ENCODE data around the gene TANGO6.
"Not testable (repeated sequence)": the region's sequence is repeated elsewhere in the genome, so short reads cannot be mapped to it uniquely, and the experiment has no call there.

TANGO6 gene

DNA sequence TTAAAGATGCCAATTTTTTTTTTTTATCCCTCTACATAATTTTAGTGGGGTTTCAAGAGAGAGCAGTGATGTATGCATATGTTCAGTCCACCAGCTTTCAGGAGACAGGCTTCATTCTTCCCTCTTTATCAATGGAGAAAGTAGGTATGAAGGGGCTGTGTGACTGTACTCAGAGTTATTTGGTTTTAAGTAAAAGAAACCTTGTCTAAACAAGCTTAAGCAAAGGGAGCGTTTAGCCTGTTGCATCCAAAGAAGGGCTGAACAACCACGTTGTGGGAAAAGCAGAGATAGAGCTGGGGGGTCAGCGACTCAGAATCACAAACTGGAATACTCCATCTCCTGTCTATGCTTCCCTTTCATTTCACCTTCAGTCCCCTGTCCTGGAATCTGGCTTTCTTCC lies 211.7 kb downstream of the TANGO6 start:
- no peak overlapping the region for H3K4me3 ChIP-seq (replicated peaks in 1 of 2; ENCODE audit: low read depth in 2 of 2, low read length in 2 of 2)
- TF ChIP-seq, protein P1, sequence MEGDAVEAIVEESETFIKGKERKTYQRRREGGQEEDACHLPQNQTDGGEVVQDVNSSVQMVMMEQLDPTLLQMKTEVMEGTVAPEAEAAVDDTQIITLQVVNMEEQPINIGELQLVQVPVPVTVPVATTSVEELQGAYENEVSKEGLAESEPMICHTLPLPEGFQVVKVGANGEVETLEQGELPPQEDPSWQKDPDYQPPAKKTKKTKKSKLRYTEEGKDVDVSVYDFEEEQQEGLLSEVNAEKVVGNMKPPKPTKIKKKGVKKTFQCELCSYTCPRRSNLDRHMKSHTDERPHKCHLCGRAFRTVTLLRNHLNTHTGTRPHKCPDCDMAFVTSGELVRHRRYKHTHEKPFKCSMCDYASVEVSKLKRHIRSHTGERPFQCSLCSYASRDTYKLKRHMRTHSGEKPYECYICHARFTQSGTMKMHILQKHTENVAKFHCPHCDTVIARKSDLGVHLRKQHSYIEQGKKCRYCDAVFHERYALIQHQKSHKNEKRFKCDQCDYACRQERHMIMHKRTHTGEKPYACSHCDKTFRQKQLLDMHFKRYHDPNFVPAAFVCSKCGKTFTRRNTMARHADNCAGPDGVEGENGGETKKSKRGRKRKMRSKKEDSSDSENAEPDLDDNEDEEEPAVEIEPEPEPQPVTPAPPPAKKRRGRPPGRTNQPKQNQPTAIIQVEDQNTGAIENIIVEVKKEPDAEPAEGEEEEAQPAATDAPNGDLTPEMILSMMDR (IDR thresholded peaks at IDR 0.05; ENCODE audit: low read depth, low read length), result no peak
- no peak for DNase-seq (ENCODE audit: low read depth in 2 of 2)

DNA sequence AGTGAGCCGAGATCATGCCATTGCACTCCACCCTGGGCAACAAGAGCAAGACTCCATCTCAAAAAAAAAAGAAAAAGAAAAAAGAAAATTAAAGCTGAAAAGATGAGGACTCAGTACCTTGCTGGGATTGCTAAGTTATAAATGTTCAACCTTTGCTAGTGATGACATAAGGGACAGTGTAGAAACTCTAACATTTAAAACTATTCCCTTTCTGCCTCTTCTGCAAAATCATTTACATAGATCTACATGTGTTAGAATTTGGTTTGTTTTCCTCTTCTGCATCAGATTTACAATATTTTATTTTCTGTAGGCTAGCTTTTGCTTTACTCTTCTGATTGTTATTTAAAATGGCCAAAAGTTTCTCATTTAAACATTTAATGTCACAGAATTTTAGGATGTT lies 212.6 kb downstream of the TANGO6 start:
- DNase-seq (ENCODE audit: low read depth in 2 of 2), result no peak
- no peak overlapping the region for H3K4me3 ChIP-seq (replicated peaks in 1 of 2; ENCODE audit: low read depth in 2 of 2, low read length in 2 of 2)
- TF ChIP-seq, protein P1 (IDR thresholded peaks at IDR 0.05; ENCODE audit: low read depth, low read length), result no peak

DNA sequence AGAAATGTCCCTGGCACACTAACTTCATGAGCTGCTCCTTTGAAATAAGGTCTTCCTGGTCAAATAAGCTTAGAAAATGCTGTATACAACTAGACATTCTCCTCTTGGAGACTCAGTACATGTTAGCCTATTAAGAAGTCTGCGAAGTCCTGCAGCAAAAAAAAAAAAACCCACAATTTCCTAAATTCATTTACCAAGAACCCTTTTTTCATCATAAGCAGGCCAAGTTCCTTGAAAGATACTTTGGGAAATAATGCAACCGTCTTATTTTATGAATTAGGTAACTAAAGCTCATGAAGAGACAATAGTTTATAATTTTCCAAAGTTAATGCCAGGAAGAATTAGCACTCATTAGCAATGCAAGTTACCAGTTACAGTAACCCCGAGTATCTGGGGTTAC lies 213.1 kb downstream of the TANGO6 start:
- DNase-seq (ENCODE audit: low read depth in 2 of 2), result no peak
- H3K4me3 ChIP-seq (replicated peaks in 1 of 2; ENCODE audit: low read depth in 2 of 2, low read length in 2 of 2), result no peak overlapping the region
- TF ChIP-seq, protein P1 (IDR thresholded peaks at IDR 0.05; ENCODE audit: low read depth, low read length), result no peak

DNA sequence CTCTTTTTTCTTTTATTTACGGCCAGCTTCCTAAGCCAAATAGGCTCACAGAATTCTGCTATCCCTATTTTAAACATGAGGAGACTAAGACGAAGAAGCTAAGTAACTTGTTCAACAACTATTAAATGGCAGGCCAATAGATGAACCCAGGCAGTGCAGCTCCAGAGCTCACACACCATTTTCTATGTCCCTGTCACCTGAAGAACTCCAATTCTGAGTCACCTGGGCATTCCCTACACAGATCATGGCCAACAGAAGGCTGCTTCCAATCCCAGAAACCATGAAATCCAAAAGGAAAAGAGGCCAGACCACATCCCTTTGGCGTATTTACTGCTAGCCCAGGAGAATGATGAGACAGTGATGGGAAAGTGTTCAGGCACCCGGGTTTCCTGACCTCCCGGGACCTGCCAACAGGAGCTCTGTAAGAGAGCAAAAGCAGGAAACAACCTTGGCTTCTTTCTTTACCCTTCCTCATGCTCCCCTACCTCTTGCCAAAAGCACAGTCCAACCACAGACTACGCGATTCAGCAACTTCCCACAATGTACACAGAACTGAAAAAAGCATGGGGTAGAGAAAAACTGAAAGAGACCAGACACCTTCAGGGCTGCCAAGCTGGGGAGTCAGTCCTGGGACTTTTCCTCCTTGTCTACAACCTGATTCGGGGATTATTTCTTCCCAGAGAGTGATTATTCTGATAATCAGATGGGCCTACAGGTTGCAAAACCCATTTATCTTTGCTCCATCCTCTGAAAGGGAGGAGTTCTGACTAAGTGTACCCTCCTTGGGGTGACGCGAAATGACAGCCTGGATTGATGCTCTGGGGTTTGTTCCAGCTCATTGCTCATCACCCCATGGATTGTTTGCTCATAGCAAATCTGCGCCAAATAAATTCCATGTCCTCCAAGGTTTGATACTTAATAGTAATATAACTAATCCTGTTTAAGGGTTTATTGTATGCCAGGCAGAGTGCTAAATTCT lies 214.4 kb downstream of the TANGO6 start:
- H3K4me3 ChIP-seq (replicated peaks in 1 of 2; ENCODE audit: low read depth in 2 of 2, low read length in 2 of 2), result no peak overlapping the region
- peak; percentile 78 to 94 for DNase-seq (ENCODE audit: low read depth in 2 of 2)
- TF ChIP-seq, protein P1 (IDR thresholded peaks at IDR 0.05; ENCODE audit: low read depth, low read length), result no peak

DNA sequence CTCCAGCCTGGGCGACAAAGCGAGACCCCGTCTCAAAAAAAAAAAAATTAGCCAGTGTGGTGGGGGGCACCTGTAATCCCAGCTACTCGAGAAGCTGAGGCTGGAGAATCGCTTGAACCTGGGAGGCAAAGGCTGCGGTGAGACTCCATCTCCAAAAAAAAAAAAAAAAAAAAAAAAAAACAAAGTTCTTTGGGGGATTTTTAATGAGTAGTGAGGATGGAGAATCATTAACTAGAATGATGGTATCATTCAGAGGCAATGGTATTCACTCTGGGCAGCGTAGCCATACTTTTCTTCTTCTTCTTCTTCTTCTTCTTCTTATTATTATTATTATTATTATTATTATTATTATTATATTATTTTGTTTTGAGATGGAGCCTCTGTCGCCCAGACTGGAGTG lies 220.2 kb downstream of the TANGO6 start:
- not testable (repeated sequence) for H3K4me3 ChIP-seq (replicated peaks in 1 of 2; ENCODE audit: low read depth in 2 of 2, low read length in 2 of 2); DNase-seq (ENCODE audit: low read depth in 2 of 2)

DNA sequence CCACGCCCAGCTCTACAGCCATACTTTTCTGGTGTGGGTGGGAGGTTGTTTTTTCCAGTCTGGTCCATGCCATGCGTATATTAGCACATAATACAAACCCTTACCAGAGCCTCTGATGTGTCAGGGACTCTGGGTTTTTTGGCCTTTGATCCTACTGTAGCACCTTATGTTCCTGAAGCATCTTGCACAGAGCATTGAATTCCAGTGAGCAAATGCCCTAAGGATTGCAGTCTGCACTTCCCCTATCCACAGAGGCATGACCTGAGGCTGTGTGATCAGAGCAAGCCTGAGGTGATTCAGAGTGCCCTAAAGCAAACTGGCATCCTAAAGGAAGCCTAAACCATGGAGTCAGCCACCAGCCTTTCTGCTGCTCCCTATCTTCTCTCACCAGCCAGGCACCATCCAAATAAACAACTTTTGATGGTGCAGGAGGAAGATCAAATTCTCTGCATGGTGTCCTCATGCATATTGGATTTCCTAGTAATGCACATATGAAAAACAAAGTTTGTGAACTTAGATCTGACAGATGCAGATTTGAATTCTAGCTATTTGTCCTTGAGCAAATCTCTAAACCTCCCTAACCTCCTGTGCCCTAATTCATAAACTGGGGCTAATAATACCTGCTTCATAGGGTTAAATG lies 220.9 kb downstream of the TANGO6 start:
- DNase-seq (ENCODE audit: low read depth in 2 of 2), result no peak
- TF ChIP-seq, protein P1 (IDR thresholded peaks at IDR 0.05; ENCODE audit: low read depth, low read length), result no peak
- H3K4me3 ChIP-seq (replicated peaks in 1 of 2; ENCODE audit: low read depth in 2 of 2, low read length in 2 of 2), result no peak overlapping the region

DNA sequence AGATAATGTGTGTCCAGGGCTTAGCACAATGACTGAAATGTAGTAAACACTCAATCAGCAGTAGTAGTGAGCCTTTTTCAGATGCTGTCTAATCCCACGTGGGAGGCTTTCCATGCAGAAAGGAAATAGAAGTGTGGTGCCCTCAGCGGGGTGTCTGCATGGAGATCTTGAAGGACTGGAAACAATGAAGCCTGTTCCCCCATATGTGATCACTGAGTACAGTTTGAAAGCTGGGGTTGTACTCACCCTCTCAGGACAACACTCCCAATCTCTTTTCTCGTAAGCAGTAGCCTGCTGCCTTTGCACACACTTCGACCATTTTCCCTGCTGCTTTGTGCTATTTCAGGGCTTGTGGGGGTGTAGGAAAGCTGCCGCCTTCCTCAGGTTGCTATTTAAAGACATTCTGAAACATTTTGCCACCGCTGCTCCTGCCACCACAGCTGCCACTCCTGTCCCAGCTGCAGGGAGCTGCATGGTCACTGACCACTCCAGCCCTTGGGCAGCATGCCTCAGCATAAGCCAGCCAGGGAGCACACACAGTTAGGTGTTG lies 221.5 kb downstream of the TANGO6 start:
- TF ChIP-seq, protein P1 (IDR thresholded peaks at IDR 0.05; ENCODE audit: low read depth, low read length), result no peak
- no peak overlapping the region for H3K4me3 ChIP-seq (replicated peaks in 1 of 2; ENCODE audit: low read depth in 2 of 2, low read length in 2 of 2)
- no peak for DNase-seq (ENCODE audit: low read depth in 2 of 2)

All from cardiac fibroblast (primary cell).